IPS-15b (cell line): ENCODE data around the gene LRMDA.

Source experiments
- H3K27me3 ChIP-seq: one replicate; pipeline ENCODE4 v1.6.1; 2013; ENCODE audit warnings: low read length; ENCODE audit not compliant: control insufficient read depth, insufficient read depth
- H3K36me3 ChIP-seq: one replicate; pipeline ENCODE4 v1.6.1; 2013; ENCODE audit warnings: low read length; ENCODE audit not compliant: control insufficient read depth, insufficient read depth
- H3K4me1 ChIP-seq: one replicate; pipeline ENCODE4 v1.6.1; 2013; ENCODE audit warnings: mild to moderate bottlenecking, low read length; ENCODE audit not compliant: control insufficient read depth, insufficient read depth
- H3K4me3 ChIP-seq: one replicate; pipeline ENCODE4 v1.5.1; 2013; ENCODE audit warnings: low read depth, low read length
- H3K9ac ChIP-seq: one replicate; pipeline ENCODE4 v1.6.1; 2013; ENCODE audit warnings: low read depth, mild to moderate bottlenecking, low read length
- H3K9me3 ChIP-seq: one replicate; pipeline ENCODE4 v1.6.1; 2013; ENCODE audit warnings: mild to moderate bottlenecking, low read length; ENCODE audit not compliant: control insufficient read depth, insufficient read depth

LRMDA gene

DNA sequence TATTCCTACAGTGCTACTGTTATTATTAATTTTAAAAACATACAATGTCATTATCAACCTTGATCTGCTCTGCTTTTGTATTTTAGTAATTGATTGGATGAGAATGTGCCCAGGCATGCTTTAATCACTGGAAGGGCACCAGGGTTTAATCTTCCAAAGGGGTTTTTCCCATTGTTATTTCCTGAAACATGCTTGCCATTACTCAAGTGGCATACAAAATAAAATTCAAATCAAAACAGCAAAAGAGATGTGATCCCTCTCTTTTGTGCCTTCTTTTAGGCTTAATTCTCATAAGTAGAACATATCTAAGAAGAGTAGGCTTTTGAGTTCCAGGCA, 963.3 kb downstream of the LRMDA start:
- H3K36me3 ChIP-seq, result no peaks in the 10 kb centered on the region

DNA sequence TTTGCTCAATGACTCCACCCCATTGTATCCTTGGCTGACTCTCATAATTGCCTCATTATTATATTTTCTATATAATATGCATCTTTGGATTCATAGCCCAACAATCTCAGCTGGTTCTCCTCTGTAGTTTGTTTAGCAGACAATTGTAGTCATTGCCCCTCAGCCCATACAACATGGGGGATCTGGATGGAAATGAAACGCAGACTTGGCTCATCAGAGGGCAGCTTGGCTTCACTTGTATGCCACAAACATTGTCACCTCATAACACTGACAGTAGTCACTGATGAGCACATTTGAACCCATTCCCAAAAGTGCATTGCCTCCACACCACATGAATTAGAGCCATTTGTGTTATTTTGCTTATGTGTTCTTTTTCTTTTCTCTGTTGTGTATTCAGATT, 963.8 kb downstream of the LRMDA start:
- no peaks in the 10 kb centered on the region for H3K27me3 ChIP-seq
- peaks cover 6% of the 10 kb centered on the region for H3K4me1 ChIP-seq
- H3K9ac ChIP-seq, result no peak overlapping the region
- no peaks in the 10 kb centered on the region for H3K9me3 ChIP-seq
- H3K36me3 ChIP-seq, result no peaks in the 10 kb centered on the region
- H3K4me3 ChIP-seq, result no peak overlapping the region

More for the DNA sequence above, 963.3 kb downstream of the LRMDA start:
- H3K9ac ChIP-seq, result no peak overlapping the region
- H3K4me3 ChIP-seq, result no peak overlapping the region
- H3K27me3 ChIP-seq, result no peaks in the 10 kb centered on the region
- no peaks in the 10 kb centered on the region for H3K9me3 ChIP-seq
- peaks cover 6% of the 10 kb centered on the region for H3K4me1 ChIP-seq

- Histone ChIP-seq H3K4me1 (peaks cover 6% of the 10 kb centered on the region), H3K9me3 (no peaks in the 10 kb centered on the region), H3K36me3 (no peaks in the 10 kb centered on the region), H3K4me3 (no peak overlapping the region), H3K27me3 (no peaks in the 10 kb centered on the region), H3K9ac (no peak overlapping the region)
Measured at GRCh38 chr10:76396134-76396533, 964.7 kb downstream of the LRMDA start.

DNA sequence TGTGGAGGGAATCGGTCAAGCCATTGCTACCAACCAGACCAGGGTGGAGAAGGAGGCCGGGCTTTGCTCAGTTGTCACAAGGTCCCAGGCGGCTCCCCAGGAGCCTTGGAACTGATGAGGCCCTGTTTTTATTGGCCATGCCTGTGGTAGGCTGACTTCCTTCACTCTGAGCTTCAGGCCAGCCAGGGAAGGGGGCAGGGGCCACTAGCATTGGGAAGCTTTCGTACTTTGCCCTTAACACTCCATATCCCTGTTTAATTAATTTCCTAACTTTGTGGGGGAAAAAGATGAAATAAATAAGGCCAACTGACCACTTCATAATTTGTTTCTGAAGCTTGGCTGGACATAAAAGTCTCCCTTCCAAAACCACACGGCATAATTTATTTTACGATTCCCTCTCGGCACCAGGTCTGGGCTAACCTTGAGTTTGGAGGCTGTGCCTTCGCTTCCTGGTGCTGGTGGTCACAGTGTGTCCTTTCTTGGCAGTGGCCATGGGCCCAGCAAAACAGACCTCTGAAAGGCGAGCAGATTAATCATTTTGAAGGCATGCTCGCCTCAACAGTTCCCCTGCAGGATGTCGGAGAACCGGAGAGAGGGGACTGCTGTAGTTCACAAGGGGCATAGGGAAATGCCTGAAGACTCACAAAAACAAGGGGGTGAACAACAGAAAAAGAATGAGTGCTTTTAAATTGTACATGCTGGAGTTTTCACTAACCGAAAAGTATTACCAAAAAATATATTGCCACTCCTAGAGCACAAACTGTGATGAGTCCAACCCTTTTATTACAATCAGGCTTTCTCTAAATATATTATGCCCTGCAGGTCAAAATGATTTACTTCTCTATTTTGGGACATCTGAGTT, 966.0 kb downstream of the LRMDA start:
- H3K4me1 ChIP-seq, result peaks cover 6% of the 10 kb centered on the region
- no peak overlapping the region for H3K9ac ChIP-seq
- H3K4me3 ChIP-seq, result no peak overlapping the region
- no peaks in the 10 kb centered on the region for H3K9me3 ChIP-seq
- no peaks in the 10 kb centered on the region for H3K27me3 ChIP-seq
- no peaks in the 10 kb centered on the region for H3K36me3 ChIP-seq

DNA sequence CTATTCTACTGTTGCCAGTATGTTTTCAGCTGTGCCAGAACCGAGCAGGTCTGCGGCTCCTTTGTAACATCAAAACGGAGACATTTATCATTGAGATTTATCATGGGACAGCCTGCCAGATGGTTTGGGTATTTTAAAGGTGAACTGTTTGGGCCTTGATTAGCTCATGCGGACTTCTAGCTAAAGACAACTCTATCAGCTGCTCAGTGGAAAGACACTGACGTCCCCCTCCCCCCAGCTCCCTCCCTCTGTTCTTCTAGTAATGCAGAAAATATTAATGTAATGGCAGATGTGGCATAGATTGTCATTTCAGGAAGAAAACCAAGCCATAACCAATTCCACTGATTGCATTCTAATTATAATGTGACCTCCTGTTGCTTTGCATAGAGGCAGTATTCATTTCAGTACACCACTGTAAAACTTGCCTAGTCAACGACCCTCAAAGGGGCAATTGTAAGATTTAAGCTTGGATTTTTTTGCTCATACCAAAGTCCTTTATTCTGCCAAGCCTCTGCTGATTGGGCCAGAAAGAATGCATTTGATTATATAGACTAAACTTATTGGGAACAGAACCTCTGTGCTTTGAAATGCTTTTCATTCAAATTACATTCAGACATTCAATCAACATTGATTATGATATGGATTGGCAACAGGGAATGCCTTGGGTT, 966.8 kb downstream of the LRMDA start:
- no peaks in the 10 kb centered on the region for H3K27me3 ChIP-seq
- H3K4me1 ChIP-seq, result peaks cover 6% of the 10 kb centered on the region
- H3K9ac ChIP-seq, result no peak overlapping the region
- H3K36me3 ChIP-seq, result no peaks in the 10 kb centered on the region
- no peaks in the 10 kb centered on the region for H3K9me3 ChIP-seq
- H3K4me3 ChIP-seq, result no peak overlapping the region

DNA sequence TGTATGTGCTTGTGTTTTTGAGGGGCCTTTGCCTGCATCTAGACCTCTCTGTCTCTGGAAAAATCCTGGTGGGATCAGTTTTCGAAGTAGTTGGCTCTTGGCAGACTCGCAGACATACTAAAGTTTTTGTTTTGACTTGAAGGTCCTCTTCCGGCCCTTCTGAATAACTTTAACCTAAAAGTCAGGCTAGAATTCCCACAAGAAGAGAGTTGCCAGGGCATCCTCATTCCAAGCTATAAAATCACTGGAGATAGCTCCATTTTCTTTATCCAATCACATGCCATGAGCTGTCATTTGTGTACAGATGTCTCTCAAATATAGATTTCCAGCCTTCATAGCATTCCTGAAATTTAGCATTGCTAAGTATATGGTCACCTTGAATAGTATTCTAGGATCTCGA, 967.8 kb downstream of the LRMDA start:
- no peaks in the 10 kb centered on the region for H3K36me3 ChIP-seq
- H3K27me3 ChIP-seq, result no peaks in the 10 kb centered on the region
- no peak overlapping the region for H3K4me3 ChIP-seq
- H3K4me1 ChIP-seq, result peaks cover 6% of the 10 kb centered on the region
- no peaks in the 10 kb centered on the region for H3K9me3 ChIP-seq
- H3K9ac ChIP-seq, result no peak overlapping the region

DNA sequence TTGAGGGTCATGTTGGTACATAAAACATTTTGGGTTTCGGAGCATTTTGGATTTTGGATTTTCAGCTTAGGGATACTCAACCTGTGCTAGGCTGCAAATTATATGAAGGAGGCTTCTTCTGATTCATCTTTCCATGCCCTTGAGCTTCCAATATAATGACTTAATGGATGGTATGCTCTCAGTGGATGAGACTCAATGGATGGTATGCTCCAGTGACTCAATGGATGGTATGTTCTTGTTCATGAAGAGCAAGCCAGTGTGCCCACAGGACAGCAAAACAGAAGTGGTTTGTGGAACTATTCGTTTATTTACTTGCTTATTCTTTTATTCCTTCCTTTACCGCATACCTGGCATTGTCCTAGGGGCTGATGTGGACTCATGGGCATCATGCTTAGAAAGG, 969.6 kb downstream of the LRMDA start:
- Histone ChIP-seq H3K27me3 (no peaks in the 10 kb centered on the region), H3K4me3 (no peak overlapping the region), H3K9me3 (no peaks in the 10 kb centered on the region), H3K4me1 (peaks cover 6% of the 10 kb centered on the region), H3K36me3 (no peaks in the 10 kb centered on the region), H3K9ac (no peak overlapping the region)

DNA sequence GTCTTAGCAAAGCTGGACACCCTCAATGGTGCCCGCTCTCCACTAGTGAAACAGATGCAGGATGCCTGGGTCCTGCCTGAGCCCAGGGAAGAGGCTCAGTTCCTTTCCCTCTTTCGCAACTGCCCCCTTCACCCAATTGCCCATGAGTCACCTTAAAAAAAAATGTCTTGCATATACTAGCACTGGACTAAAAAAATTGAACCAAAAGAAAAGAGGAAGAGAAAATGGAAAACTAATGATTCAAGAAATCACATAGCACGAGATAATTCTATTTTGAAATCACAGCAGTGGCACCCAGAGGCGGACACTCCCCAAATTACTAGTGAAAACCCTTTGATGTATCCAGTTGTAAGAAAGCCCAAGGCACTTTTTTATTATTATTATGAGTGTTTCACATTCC, 972.5 kb downstream of the LRMDA start:
- H3K9ac ChIP-seq, result no peak overlapping the region
- no peaks in the 10 kb centered on the region for H3K4me1 ChIP-seq
- H3K36me3 ChIP-seq, result no peaks in the 10 kb centered on the region
- H3K27me3 ChIP-seq, result no peaks in the 10 kb centered on the region
- no peak overlapping the region for H3K4me3 ChIP-seq
- no peaks in the 10 kb centered on the region for H3K9me3 ChIP-seq

DNA sequence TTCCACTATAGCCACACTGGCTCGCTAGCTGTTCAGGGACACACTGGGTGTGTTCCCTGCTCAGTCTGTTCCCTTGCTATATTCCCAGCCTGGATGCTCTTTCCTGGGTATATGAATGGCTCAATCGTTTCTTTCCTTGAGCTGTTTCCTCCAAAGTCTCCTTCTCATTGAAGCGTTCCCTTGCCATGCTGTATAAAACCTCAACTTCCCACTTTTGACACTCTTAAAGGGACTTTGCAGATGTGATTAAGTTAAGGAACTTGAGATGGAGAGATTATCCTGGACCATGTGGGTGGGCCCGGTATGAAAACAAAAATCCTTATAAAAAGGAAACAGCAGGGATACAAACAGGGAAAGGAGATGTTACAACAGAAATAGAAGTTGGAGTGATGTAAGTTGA, 973.1 kb downstream of the LRMDA start:
- H3K4me3 ChIP-seq, result no peak overlapping the region
- H3K36me3 ChIP-seq, result no peaks in the 10 kb centered on the region
- no peaks in the 10 kb centered on the region for H3K4me1 ChIP-seq
- H3K27me3 ChIP-seq, result no peaks in the 10 kb centered on the region
- no peaks in the 10 kb centered on the region for H3K9me3 ChIP-seq
- no peak overlapping the region for H3K9ac ChIP-seq

GRCh38 chr10:76405922-76406321, 974.5 kb downstream of the LRMDA start:
- no peak overlapping the region for H3K4me3 ChIP-seq
- no peaks in the 10 kb centered on the region for H3K36me3 ChIP-seq
- H3K4me1 ChIP-seq, result no peaks in the 10 kb centered on the region
- H3K9ac ChIP-seq, result no peak overlapping the region
- H3K27me3 ChIP-seq, result no peaks in the 10 kb centered on the region
- H3K9me3 ChIP-seq, result no peaks in the 10 kb centered on the region

DNA sequence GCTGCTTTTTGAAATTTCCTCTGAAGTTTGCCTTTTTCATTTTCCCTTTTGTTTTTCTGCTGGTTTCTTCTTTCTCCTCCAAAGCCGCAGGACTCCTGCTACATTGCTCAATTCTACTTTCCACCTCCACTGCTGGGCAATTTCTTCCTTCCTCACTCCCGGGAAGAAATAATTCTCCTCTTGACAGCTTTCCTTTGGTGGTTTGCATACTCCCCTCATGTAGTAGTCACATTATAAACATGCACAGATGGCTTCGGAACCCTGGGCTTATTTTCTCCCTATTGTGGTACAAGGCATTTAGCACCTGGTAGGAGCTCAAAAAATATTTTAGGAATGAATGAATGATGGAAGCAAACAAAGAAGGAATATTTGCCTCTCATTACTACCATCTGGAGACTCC, 977.2 kb downstream of the LRMDA start:
- Histone ChIP-seq H3K4me1 (no peaks in the 10 kb centered on the region), H3K27me3 (no peaks in the 10 kb centered on the region), H3K9ac (no peak overlapping the region), H3K9me3 (no peaks in the 10 kb centered on the region), H3K36me3 (no peaks in the 10 kb centered on the region), H3K4me3 (no peak overlapping the region)

GRCh38 chr10:76411729-76412435, 980.5 kb downstream of the LRMDA start:
- Histone ChIP-seq H3K4me3 (no peak overlapping the region), H3K9me3 (no peaks in the 10 kb centered on the region), H3K27me3 (no peaks in the 10 kb centered on the region), H3K4me1 (no peaks in the 10 kb centered on the region), H3K9ac (no peak overlapping the region), H3K36me3 (no peaks in the 10 kb centered on the region)
